ENCODE results near the gene ADPRHL1. TPM values are rescaled to one million over a fixed set of nuclear protein-coding genes. Genes with fewer than 3 reads are reported as not detected.

ADPRHL1 gene
- total RNA-seq, 1 donor from 2014 or later, result 506 TPM

- intact Hi-C loops (cut with DNase I), result no loop called here
- ATAC-seq (ENCODE audit: poor library complexity) (no peak), DNase-seq (peak; percentile 40)
Measured at GRCh38 chr13:113410472-113411201, 42.7 kb downstream of the ADPRHL1 start.

GRCh38 chr13:113408562-113408961, 44.7 kb downstream of the ADPRHL1 start:
- ATAC-seq (ENCODE audit: poor library complexity), result no peak
- DNase-seq, result no peak
- intact Hi-C loops (cut with DNase I), result no loop called here

- ATAC-seq (ENCODE audit: poor library complexity), result no peak
- intact Hi-C loops (cut with DNase I), result no loop called here
- DNase-seq, result peak; percentile 44
Measured at GRCh38 chr13:113407531-113408393, 45.5 kb downstream of the ADPRHL1 start.

GRCh38 chr13:113407103-113407530, 46.2 kb downstream of the ADPRHL1 start:
- ATAC-seq (ENCODE audit: poor library complexity), result no peak
- intact Hi-C loops (cut with DNase I), result no loop called here
- peak; percentile 34 for DNase-seq

GRCh38 chr13:113406321-113407102, 46.8 kb downstream of the ADPRHL1 start:
- intact Hi-C loops (cut with DNase I), result no loop called here
- ATAC-seq (ENCODE audit: poor library complexity), result no peak
- DNase-seq, result no peak

- DNase-seq (peak; percentile 35), ATAC-seq (ENCODE audit: poor library complexity) (no peak)
- intact Hi-C loops (cut with DNase I), result no loop called here
Measured at GRCh38 chr13:113405481-113406300, 47.6 kb downstream of the ADPRHL1 start.

GRCh38 chr13:113404723-113405471, 48.4 kb downstream of the ADPRHL1 start:
- no peak for ATAC-seq (ENCODE audit: poor library complexity)
- DNase-seq, result no peak
- intact Hi-C loops (cut with DNase I), result no loop called here

GRCh38 chr13:113404366-113404722, 48.9 kb downstream of the ADPRHL1 start:
- ATAC-seq (ENCODE audit: poor library complexity) (no peak), DNase-seq (no peak)
- intact Hi-C loops (cut with DNase I), result no loop called here

GRCh38 chr13:113403255-113404104, 49.8 kb downstream of the ADPRHL1 start:
- DNase-seq (no peak), ATAC-seq (ENCODE audit: poor library complexity) (peak; percentile 2)
- intact Hi-C loops (cut with DNase I), result no loop called here

- intact Hi-C loops (cut with DNase I), result no loop called here
- peak; percentile 4 for ATAC-seq (ENCODE audit: poor library complexity)
- DNase-seq, result no peak
Measured at GRCh38 chr13:113402471-113403254, 50.6 kb downstream of the ADPRHL1 start.

GRCh38 chr13:113401452-113402415, 51.6 kb downstream of the ADPRHL1 start:
- ATAC-seq (ENCODE audit: poor library complexity), result peak; percentile 5
- intact Hi-C loops (cut with DNase I), result no loop called here
- DNase-seq, result no peak

- DNase-seq (peak; percentile 82), ATAC-seq (ENCODE audit: poor library complexity) (peak; percentile 71)
- intact Hi-C loops (cut with DNase I), result no loop called here
Measured at GRCh38 chr13:113400621-113401451, 52.5 kb downstream of the ADPRHL1 start.

GRCh38 chr13:113399755-113400149, 53.5 kb downstream of the ADPRHL1 start:
- intact Hi-C loops (cut with DNase I), result loop anchor here (10.0 kb wide), 1 partner anchor 105 kb away; the partner anchor contains the start of gene LAMP1
- ATAC-seq (ENCODE audit: poor library complexity) (no peak), DNase-seq (no peak)
